Epithelial cell of proximal tubule (primary cell): ENCODE data around the gene STK17A. TPM values are rescaled to one million over a fixed set of nuclear protein-coding genes. Genes with fewer than 3 reads are reported as not detected.
"Not testable (repeated sequence)": the region's sequence is repeated elsewhere in the genome, so short reads cannot be mapped to it uniquely, and the experiment has no call there.

ENCODE experiments used
- DNase-seq: peaks from one replicate; pipeline ENCODE4 v3.0.0-alpha.2; 2011; ENCODE audit warnings: low read depth
- H3K4me3 ChIP-seq: 2 replicates; pipeline ENCODE4 v1.5.1; 2011; ENCODE audit warnings: low read depth, mild to moderate bottlenecking, low read length
- total RNA-seq: library from RNA; depleted of rRNA; stranded (reverse); fragments of >200 nt; gene quantifications from 2 replicates; pipeline ENCODE4 v1.2.3, GENCODE V29; 2015
- TF ChIP-seq, protein P1 (sequence below): conservative IDR thresholded peaks from 2 replicates; pipeline ENCODE4 v1.5.1; 2012; ENCODE audit warnings: low read depth, mild to moderate bottlenecking, low read length

STK17A gene
- total RNA-seq, 1 donor from 2014 or later, result 30.7 TPM

DNA sequence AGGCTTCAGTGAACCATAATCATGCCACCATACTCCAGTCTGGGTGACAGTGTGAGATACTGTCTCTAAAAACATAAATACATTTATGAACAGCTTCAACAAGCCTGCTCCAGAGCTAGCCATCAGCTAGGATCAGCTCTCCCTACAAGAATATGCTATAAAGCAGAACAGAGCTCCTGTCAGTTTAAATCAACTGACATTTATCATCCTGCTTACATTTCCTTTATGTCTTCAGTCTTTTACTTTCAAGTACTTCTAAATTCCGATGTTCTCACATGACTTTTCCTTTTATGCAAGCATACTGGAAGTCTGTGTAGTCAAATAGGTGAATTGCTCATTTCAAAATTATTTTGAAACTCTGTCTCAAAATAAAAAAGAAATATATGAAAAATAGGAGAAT is 81.8 kb downstream of the STK17A start:
- no peak overlapping the region for H3K4me3 ChIP-seq
- DNase-seq, result no peak
- TF ChIP-seq, protein P1, sequence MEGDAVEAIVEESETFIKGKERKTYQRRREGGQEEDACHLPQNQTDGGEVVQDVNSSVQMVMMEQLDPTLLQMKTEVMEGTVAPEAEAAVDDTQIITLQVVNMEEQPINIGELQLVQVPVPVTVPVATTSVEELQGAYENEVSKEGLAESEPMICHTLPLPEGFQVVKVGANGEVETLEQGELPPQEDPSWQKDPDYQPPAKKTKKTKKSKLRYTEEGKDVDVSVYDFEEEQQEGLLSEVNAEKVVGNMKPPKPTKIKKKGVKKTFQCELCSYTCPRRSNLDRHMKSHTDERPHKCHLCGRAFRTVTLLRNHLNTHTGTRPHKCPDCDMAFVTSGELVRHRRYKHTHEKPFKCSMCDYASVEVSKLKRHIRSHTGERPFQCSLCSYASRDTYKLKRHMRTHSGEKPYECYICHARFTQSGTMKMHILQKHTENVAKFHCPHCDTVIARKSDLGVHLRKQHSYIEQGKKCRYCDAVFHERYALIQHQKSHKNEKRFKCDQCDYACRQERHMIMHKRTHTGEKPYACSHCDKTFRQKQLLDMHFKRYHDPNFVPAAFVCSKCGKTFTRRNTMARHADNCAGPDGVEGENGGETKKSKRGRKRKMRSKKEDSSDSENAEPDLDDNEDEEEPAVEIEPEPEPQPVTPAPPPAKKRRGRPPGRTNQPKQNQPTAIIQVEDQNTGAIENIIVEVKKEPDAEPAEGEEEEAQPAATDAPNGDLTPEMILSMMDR, result no peak

DNA sequence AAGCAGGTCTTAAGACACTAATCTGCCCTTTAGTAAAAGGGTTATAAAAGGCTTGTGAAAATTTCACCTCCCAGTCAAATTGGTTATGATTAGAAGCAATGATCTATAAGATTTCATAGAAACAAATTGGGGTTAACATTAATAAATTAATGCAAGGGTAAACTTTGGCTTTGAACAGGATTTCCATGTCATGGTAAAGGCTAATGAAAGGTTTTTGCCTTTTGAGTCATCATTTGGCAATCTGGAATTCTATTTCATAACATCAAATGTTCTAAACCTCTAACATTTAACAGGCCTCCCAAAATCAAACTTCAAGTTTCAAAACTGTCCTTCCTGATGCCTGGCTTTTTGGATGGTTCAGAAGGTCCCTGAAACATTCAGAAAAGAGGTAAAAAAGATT is 84.0 kb downstream of the STK17A start:
- DNase-seq, result no peak
- TF ChIP-seq, protein P1, result no peak
- no peak overlapping the region for H3K4me3 ChIP-seq

DNA sequence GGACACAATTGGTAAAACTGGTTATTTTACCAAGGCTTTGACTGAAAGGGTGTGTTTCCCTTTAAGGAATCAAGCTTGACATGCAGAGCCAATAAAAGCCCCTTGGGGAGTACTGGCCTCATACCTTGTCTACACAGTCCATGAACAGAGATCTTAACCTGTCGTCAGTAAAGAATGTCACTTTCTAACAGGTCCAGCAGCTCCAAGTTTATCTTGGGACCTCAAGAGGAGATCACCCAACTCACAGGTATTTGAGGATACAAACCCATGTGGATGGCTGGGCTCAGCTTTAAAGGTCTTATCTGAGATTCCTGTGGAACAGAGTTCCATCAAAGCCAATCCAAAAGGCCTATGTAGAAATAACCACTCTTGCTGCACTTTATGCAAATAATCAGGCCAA is 85.1 kb downstream of the STK17A start:
- no peak for DNase-seq
- no peak overlapping the region for H3K4me3 ChIP-seq
- TF ChIP-seq, protein P1, result no peak

GRCh38 chr7:43669286-43670081 is 86.6 kb downstream of the STK17A start:
- no peak for DNase-seq
- no peak overlapping the region for H3K4me3 ChIP-seq
- TF ChIP-seq, protein P1, result no peak

GRCh38 chr7:43671521-43671920 is 88.6 kb downstream of the STK17A start:
- TF ChIP-seq, protein P1, result no peak
- no peak overlapping the region for H3K4me3 ChIP-seq
- DNase-seq, result no peak

DNA sequence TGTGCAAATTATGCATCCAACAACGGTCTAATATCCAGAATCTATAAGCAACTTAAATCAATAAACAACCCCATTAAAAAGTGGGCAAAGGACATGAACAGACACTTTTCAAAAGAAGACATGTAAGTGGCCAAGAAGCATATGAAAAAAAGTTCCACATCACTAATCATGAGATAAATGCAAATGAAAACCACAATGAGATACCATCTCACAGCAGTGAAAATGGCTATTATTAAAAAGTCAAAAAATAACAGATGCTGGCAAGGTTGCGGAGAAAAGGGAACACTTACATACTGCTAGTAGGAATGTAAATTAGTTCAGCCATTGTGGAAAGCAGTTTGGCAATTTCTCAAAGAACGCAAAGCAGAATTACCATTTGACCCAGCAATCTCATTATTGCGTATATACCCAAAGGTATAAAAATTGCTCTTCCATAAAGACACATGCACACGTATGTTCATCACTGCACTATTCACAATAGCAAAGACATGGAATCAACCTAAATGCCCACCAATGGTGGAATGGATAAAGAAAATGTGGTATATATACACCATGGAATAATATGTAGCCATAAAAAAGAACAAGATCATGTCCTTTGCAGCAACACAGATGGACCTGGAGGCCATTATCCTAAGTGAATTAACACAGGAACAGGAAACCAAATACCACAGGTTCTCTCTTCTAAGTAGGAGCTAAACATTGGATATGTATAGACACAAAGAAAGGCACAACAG is 90.5 kb downstream of the STK17A start:
- DNase-seq, H3K4me3 ChIP-seq: not testable (repeated sequence)

GRCh38 chr7:43674559-43675436 is 91.9 kb downstream of the STK17A start:
- DNase-seq, result peak; percentile 88
- TF ChIP-seq, protein P1, result no peak
- H3K4me3 ChIP-seq, result no peak overlapping the region
